ENCODE data around the gene RSRC1.

DNA sequence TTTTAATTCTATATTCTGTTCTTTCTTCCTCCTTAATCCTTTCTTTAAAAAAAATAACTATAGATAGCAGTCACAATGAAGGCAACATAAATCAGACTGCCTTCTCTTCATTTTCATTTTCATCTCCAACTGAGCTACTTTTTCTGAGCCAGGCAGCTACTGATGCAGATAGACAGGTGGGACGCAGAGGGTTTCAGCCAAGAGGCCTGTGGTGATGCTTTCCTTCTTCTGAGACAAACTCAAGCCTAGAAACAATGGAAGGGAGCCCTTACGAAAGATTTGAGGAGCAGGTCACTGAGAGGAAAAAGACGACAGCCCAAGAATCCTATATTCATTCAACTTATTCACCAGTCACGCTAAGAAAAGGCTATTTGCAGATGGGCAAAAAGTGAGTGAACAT lies 241.1 kb downstream of the RSRC1 start:
- TF ChIP-seq ZFP30 (CRISPR knock-in tag; IDR thresholded peaks at IDR 0.05) (no peak), SNAI2 (CRISPR knock-in tag; IDR thresholded peaks at IDR 0.05) (no peak), TCF4 (CRISPR knock-in tag; IDR thresholded peaks at IDR 0.05; ENCODE audit: borderline replicate concordance) (no peak), ARNTL (CRISPR knock-in tag; IDR thresholded peaks at IDR 0.05; ENCODE audit: borderline replicate concordance, low read depth) (no peak), PATZ1 (CRISPR knock-in tag; IDR thresholded peaks at IDR 0.05; ENCODE audit: borderline replicate concordance) (no peak), RARB (CRISPR knock-in tag; IDR thresholded peaks at IDR 0.05) (no peak), CSDC2 (CRISPR knock-in tag; IDR thresholded peaks at IDR 0.05) (no peak)

All from SK-N-SH treated with all-trans-retinoic acid at 6 μM for 48 hours (cell line).